WERI-Rb-1 (cell line): ENCODE results near the gene AQP10.
"Not testable (repeated sequence)": the region's sequence is repeated elsewhere in the genome, so short reads cannot be mapped to it uniquely, and the experiment has no call there.

Experiments
- DNase-seq: peaks from one replicate; pipeline ENCODE4 v3.0.0-alpha.2; 2020
- H3K27ac ChIP-seq: fragments of 250-450 bp; sonication (Bioruptor Pico); 2 replicates; pipeline ENCODE4 v1.5.1; 2020; ENCODE audit warnings: mild to moderate bottlenecking, moderate library complexity
- H3K27me3 ChIP-seq: fragments of 250-450 bp; sonication (Bioruptor Pico); 2 replicates; pipeline ENCODE4 v1.5.1; 2021; ENCODE audit warnings: mild to moderate bottlenecking, low read depth, moderate library complexity; ENCODE audit not compliant: insufficient read depth, severe bottlenecking
- H3K36me3 ChIP-seq: fragments of 250-450 bp; sonication (Bioruptor Pico); 2 replicates; pipeline ENCODE4 v1.5.1; 2020; ENCODE audit warnings: mild to moderate bottlenecking, moderate library complexity
- H3K4me3 ChIP-seq: 2 replicates; pipeline ENCODE4 v1.5.1; 2011; ENCODE audit warnings: low read depth, mild to moderate bottlenecking, control low read depth, low read length
- H3K9me3 ChIP-seq: fragments of 250-450 bp; sonication (Bioruptor Pico); 2 replicates; pipeline ENCODE4 v1.5.1; 2021; ENCODE audit warnings: mild to moderate bottlenecking, moderate library complexity; ENCODE audit not compliant: severe bottlenecking
- CTCF ChIP-seq: IDR thresholded peaks from 2 replicates; pipeline ENCODE4 v1.5.1; 2011; ENCODE audit warnings: low read depth, mild to moderate bottlenecking, control low read depth, inconsistent platforms, low read length

AQP10 gene

GRCh38 chr1:154313066-154313356 is 7.9 kb upstream of the AQP10 start:
- Histone ChIP-seq H3K27me3 (peaks cover 92% of the 10 kb centered on the region), H3K36me3 (no peaks in the 10 kb centered on the region), H3K4me3 (no peak overlapping the region), H3K9me3 (peaks cover 51% of the 10 kb centered on the region), H3K27ac (no peak overlapping the region)
- DNase-seq: no peak
- no peak for TF ChIP-seq CTCF

DNA sequence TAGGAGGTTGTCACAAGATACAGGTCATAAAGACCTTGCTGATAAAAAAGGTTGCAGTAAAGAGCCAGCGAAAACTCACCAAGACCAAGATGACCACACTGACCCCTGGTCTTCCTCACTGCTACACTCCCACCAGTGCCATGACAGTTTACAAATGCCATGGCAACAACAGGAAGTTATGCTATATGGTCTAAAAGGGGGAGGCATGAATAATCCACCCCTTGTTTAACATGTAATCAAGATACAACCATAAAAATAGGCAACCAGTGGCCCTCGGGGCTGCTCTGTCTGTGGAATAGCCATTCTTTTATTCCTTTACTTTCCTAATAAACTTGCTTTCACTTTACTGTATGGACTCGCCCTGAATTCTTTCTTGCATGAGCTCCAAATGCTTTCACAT is 6.7 kb upstream of the AQP10 start:
- Histone ChIP-seq H3K9me3 (peaks cover 56% of the 10 kb centered on the region), H3K27me3 (peaks cover 92% of the 10 kb centered on the region)
- not testable (repeated sequence) for H3K36me3 ChIP-seq, H3K4me3 ChIP-seq, H3K27ac ChIP-seq, DNase-seq

DNA sequence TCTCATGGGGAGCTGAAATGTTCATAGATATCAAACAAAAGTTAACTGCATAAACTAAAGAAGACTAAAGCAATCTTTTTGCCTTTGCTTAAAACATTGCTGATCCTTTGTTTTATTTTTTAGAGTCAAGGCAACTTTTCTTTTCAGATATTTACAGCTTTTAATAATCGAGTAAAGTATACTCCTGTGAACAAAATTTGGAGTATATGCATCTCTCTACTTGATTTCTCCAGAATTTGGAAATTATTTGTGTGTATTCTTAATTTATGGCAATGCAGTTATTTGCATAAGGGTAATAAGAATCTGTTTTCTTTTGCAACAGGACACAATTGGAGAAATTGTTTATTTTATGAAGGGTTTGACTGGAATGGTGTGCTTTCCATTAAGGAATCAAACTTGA is 4.2 kb upstream of the AQP10 start:
- Histone ChIP-seq H3K9me3 (peaks cover 49% of the 10 kb centered on the region), H3K36me3 (no peaks in the 10 kb centered on the region), H3K27ac (no peak overlapping the region), H3K4me3 (no peak overlapping the region), H3K27me3 (peaks cover 87% of the 10 kb centered on the region)
- TF ChIP-seq CTCF: no peak
- no peak for DNase-seq

DNA sequence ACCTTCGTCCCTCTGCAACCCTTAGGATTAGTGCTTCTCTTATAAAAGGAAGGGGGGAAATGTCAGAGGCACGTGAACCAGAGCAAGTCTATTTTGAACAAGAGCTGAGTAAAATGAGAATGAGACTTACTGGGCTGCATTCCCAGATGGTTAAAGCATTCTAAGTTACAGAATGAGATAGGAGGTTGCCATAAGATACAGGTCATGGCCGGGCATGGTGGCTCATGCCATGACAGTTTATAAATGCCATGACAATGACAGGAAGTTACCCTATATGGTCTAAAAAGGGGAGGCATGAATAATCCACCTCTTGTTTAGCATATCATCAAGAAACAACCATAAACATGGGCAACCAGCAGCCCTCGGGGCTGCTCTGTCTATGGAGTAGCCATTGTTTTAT is 2.5 kb upstream of the AQP10 start:
- TF ChIP-seq CTCF: no peak
- no peak overlapping the region for H3K27ac ChIP-seq
- H3K4me3 ChIP-seq: no peak overlapping the region
- peaks cover 49% of the 10 kb centered on the region for H3K9me3 ChIP-seq
- no peaks in the 10 kb centered on the region for H3K36me3 ChIP-seq
- peaks cover 88% of the 10 kb centered on the region for H3K27me3 ChIP-seq
- no peak for DNase-seq

GRCh38 chr1:154321609-154321934 is 679 bp downstream of the AQP10 start:
- H3K4me3 ChIP-seq: not testable (repeated sequence)

DNA sequence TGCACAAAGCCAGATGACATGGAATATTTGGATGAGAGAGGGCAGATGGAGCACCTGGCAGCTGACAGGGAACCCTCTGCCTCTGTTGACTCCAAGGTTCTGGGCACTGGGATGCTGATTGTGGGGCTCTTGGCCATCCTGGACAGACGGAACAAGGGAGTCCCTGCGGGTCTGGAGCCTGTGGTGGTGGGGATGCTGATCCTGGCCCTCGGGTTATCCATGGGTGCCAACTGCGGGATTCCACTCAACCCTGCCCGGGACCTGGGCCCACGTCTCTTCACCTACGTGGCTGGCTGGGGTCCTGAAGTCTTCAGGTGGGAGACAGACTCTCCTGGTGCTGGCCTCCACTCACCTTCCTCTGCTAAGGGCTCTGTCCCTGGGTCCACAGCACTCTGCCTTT is 2.6 kb downstream of the AQP10 start:
- Histone ChIP-seq H3K4me3 (no peak overlapping the region), H3K27me3 (peaks cover 70% of the 10 kb centered on the region), H3K9me3 (peaks cover 11% of the 10 kb centered on the region), H3K27ac (no peak overlapping the region), H3K36me3 (no peaks in the 10 kb centered on the region)
- DNase-seq: no peak
- TF ChIP-seq CTCF: no peak

More at GRCh38 chr1:154321609-154321934, 679 bp downstream of the AQP10 start:
- H3K27ac ChIP-seq, DNase-seq, H3K36me3 ChIP-seq: not testable (repeated sequence)
- peaks cover 31% of the 10 kb centered on the region for H3K9me3 ChIP-seq
- peaks cover 75% of the 10 kb centered on the region for H3K27me3 ChIP-seq

DNA sequence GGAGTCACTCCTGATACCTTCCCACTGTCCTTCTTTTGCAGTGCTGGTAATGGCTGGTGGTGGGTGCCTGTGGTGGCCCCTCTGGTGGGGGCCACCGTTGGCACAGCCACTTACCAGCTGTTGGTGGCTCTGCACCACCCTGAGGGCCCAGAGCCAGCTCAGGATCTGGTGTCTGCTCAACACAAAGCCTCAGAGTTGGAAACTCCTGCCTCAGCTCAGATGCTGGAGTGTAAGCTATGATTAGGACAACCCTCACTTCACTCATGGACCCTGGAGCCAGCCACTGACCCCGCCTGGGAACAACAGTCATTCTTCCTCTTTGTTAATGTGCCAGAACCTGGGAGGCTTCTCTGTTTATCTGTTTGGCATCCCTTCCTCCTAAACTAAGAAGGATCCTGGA is 3.3 kb downstream of the AQP10 start:
- H3K27me3 ChIP-seq: peaks cover 66% of the 10 kb centered on the region
- peaks cover 4% of the 10 kb centered on the region for H3K9me3 ChIP-seq
- H3K36me3 ChIP-seq: no peaks in the 10 kb centered on the region
- no peak overlapping the region for H3K4me3 ChIP-seq
- no peak overlapping the region for H3K27ac ChIP-seq
- TF ChIP-seq CTCF: no peak
- no peak for DNase-seq
